ENCODE measurements around the gene USB1. TPM values are rescaled to one million over a fixed set of nuclear protein-coding genes. Genes with fewer than 3 reads are reported as not detected.

Gene USB1
- total RNA-seq, 1 donor from 2014 or later: 79.5 TPM

GRCh38 chr16:57993897-57994296 lies 7.3 kb upstream of the USB1 start:
- peaks cover 10% of the 10 kb centered on the region for H3K27me3 Mint-ChIP-seq (ENCODE audit: unreplicated experiment)
- H3K4me1 Mint-ChIP-seq (ENCODE audit: unreplicated experiment): peaks cover 8% of the 10 kb centered on the region
- H3K36me3 Mint-ChIP-seq (ENCODE audit: low read depth, unreplicated experiment): peaks cover 13% of the 10 kb centered on the region
- no peak for DNase-seq (ENCODE audit: low spot score)
- no peak overlapping the region for H3K4me3 Mint-ChIP-seq (ENCODE audit: unreplicated experiment)
- TF ChIP-seq CTCF (IDR thresholded peaks at IDR 0.05; ENCODE audit: unreplicated experiment): no peak
- H3K9me3 Mint-ChIP-seq (ENCODE audit: unreplicated experiment): no peaks in the 10 kb centered on the region
- no peak overlapping the region for H3K27ac Mint-ChIP-seq (ENCODE audit: unreplicated experiment)

GRCh38 chr16:57994361-57994760 lies 6.8 kb upstream of the USB1 start:
- peaks cover 13% of the 10 kb centered on the region for H3K27me3 Mint-ChIP-seq (ENCODE audit: unreplicated experiment)
- peaks cover 18% of the 10 kb centered on the region for H3K36me3 Mint-ChIP-seq (ENCODE audit: low read depth, unreplicated experiment)
- H3K4me3 Mint-ChIP-seq (ENCODE audit: unreplicated experiment): peak overlapping the region; percentile 63
- no peaks in the 10 kb centered on the region for H3K9me3 Mint-ChIP-seq (ENCODE audit: unreplicated experiment)
- H3K4me1 Mint-ChIP-seq (ENCODE audit: unreplicated experiment): peaks cover 13% of the 10 kb centered on the region
- no peak for TF ChIP-seq CTCF (IDR thresholded peaks at IDR 0.05; ENCODE audit: unreplicated experiment)
- DNase-seq (ENCODE audit: low spot score): no peak
- H3K27ac Mint-ChIP-seq (ENCODE audit: unreplicated experiment): peak overlapping the region; percentile 25

- peak overlapping the region; percentile 63 for H3K4me3 Mint-ChIP-seq (ENCODE audit: unreplicated experiment)
- DNase-seq (ENCODE audit: low spot score): peak; percentile 31
Observed at GRCh38 chr16:57994778-57995177, 6.4 kb upstream of the USB1 start.

GRCh38 chr16:57995721-57996405 lies 5.3 kb upstream of the USB1 start:
- no peaks in the 10 kb centered on the region for H3K9me3 Mint-ChIP-seq (ENCODE audit: unreplicated experiment)
- H3K36me3 Mint-ChIP-seq (ENCODE audit: low read depth, unreplicated experiment): peaks cover 18% of the 10 kb centered on the region
- H3K27ac Mint-ChIP-seq (ENCODE audit: unreplicated experiment): no peak overlapping the region
- H3K4me1 Mint-ChIP-seq (ENCODE audit: unreplicated experiment): peaks cover 13% of the 10 kb centered on the region
- TF ChIP-seq CTCF (IDR thresholded peaks at IDR 0.05; ENCODE audit: unreplicated experiment): no peak
- H3K4me3 Mint-ChIP-seq (ENCODE audit: unreplicated experiment): no peak overlapping the region
- peaks cover 14% of the 10 kb centered on the region for H3K27me3 Mint-ChIP-seq (ENCODE audit: unreplicated experiment)
- DNase-seq (ENCODE audit: low spot score): no peak

More at GRCh38 chr16:57994778-57995177, 6.4 kb upstream of the USB1 start:
- Mint-ChIP-seq H3K9me3 (ENCODE audit: unreplicated experiment) (no peaks in the 10 kb centered on the region), H3K36me3 (ENCODE audit: low read depth, unreplicated experiment) (peaks cover 18% of the 10 kb centered on the region), H3K4me1 (ENCODE audit: unreplicated experiment) (peaks cover 13% of the 10 kb centered on the region), H3K27me3 (ENCODE audit: unreplicated experiment) (peaks cover 14% of the 10 kb centered on the region), H3K27ac (ENCODE audit: unreplicated experiment) (peak overlapping the region; percentile 25)
- TF ChIP-seq CTCF (IDR thresholded peaks at IDR 0.05; ENCODE audit: unreplicated experiment): no peak

- H3K36me3 Mint-ChIP-seq (ENCODE audit: low read depth, unreplicated experiment): peaks cover 18% of the 10 kb centered on the region
- peaks cover 11% of the 10 kb centered on the region for H3K4me1 Mint-ChIP-seq (ENCODE audit: unreplicated experiment)
- no peak overlapping the region for H3K27ac Mint-ChIP-seq (ENCODE audit: unreplicated experiment)
- peaks cover 14% of the 10 kb centered on the region for H3K27me3 Mint-ChIP-seq (ENCODE audit: unreplicated experiment)
- no peak overlapping the region for H3K4me3 Mint-ChIP-seq (ENCODE audit: unreplicated experiment)
- no peak for TF ChIP-seq CTCF (IDR thresholded peaks at IDR 0.05; ENCODE audit: unreplicated experiment)
- DNase-seq (ENCODE audit: low spot score): no peak
- H3K9me3 Mint-ChIP-seq (ENCODE audit: unreplicated experiment): no peaks in the 10 kb centered on the region
Observed at GRCh38 chr16:57996406-57997175, 4.6 kb upstream of the USB1 start.
